HG03064 (cell line): Measurements from ENCODE around the gene LEUTX.
"Not testable (repeated sequence)": the region's sequence is repeated elsewhere in the genome, so short reads cannot be mapped to it uniquely, and the experiment has no call there.

ENCODE experiments used
- ATAC-seq: cut with Tn5 transposase; IDR thresholded peaks from one replicate; pipeline ENCODE4 v1.9.1; 2021; ENCODE audit warnings: low read depth; ENCODE audit not compliant: unreplicated experiment

The LEUTX gene

DNA sequence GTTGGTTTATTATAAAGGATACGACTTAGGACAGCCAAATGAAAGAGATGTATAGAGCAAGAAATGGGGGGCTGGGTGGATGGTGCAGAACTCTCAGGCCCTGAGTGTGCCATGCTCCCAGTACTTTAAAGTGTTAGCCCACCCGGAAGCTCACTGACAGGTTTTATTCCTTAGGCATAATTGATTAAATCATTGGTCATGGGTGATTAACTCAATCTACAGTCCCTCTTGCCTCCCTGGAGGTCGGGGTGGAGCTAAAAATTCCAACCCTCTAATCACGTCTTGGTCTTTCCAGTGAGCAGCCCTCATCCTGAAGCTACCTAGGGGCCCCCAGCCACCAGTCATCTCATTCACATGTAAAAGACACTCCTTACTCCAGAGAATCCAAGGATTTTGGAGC, 9.9 kb upstream of the LEUTX start:
- no peak for ATAC-seq

GRCh38 chr19:39780894-39781293, 2.2 kb downstream of the LEUTX start:
- no peak for ATAC-seq

- ATAC-seq = no peak
Measured at GRCh38 chr19:39788244-39788643, 9.6 kb downstream of the LEUTX start.

- ATAC-seq = no peak
Measured at GRCh38 chr19:39792999-39793546, 14.4 kb downstream of the LEUTX start.

DNA sequence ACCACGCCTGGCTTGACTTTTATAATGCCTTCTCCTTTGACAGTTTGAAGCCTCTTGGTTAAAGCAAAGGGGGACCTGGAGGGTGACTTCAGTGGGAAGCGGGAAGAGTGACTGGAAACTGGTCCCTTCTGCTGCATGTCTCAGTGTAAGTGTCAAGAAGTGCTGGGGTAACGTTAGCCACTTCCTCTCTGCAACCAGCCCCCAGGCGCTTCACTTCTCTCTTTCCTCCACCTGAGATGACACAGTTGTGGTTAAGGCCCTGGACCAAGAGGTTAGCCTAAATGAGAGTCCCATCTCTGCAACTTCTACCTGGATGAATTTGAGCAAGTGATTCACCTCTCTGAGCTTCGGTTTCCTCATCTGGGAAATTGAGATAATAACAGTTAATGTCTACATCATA, 16.3 kb downstream of the LEUTX start:
- no peak for ATAC-seq

GRCh38 chr19:39796000-39796498, 17.4 kb downstream of the LEUTX start:
- ATAC-seq = no peak

DNA sequence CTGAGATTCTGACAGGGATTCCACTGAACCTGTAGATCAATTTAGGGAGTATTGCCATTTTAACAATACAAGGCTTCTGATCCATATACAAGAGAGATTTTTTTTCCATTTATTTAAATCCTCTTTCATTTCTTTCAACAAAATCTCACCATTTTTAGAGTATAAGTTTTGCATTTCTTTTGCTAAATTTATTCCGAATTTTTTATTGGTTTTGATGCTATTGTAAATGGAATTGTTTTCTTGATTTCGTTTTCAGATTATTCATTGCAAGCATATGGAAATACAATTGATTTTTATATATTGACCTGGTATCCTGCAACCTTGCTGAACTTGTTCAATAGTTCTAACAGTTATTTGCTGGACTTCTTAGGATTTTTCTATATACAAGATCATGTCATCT, 18.4 kb downstream of the LEUTX start:
- no peak for ATAC-seq

- ATAC-seq = no peak
Measured at GRCh38 chr19:39802958-39803357, 24.3 kb downstream of the LEUTX start.

DNA sequence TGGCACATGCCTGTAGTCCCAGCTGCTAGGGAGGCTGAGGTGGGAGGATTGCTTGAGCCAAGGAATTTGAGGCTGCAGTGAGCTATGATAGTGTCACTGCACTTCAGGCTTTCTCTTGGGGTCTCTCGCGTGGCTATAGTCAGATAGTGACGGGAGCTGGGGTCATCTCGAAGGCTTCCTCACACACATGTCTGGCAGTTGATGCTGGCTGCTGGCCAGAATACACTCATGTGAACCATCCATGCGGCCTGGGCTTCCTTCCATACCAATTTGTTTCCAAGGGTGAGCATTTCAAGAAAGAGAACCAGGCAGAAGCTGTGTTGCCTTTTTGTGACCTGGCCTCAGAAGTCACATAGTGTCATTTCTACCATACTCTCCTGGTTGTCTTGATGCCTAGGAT, 26.4 kb downstream of the LEUTX start:
- no peak for ATAC-seq

- no peak for ATAC-seq
Measured at GRCh38 chr19:39807846-39808364, 29.3 kb downstream of the LEUTX start.

DNA sequence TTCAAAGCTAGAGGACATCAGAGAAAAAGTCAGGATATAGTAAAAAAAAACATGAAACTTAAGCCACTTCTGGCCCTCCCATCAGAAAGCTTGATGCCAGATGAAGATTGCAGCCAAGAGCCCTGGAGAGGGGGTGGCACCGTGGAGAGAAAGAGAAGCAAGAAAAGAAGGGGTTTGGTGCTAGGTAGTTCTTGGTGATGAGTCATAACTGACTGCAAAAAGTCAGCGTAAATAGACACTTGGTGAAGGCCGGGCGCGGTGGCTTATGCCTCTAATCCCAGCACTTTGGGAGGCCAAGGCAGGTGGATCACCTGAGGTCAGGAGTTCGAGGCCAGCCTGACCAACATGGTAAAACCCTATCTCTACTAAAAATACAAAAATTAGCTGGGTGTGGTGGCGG, 30.0 kb downstream of the LEUTX start:
- ATAC-seq = not testable (repeated sequence)

DNA sequence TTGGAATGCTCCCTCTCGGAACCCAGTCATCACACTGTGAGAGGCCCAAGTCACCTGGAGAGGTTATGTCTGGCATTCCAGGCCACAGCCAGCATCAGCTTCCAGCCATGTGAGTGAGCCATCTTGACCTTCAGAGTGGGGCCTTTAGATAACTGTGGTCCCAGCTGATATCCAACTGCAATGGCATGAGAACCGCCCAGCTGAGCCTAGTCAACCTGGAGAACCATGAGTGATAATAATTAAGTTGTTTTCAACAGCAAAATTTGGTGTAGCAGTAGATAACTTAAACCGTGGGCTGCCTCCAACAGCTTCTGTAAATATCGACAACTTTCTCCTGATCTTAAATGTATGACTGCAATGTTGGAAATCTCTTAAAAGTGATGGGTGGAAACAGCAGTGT, 30.7 kb downstream of the LEUTX start:
- ATAC-seq = no peak

- ATAC-seq = no peak
Measured at GRCh38 chr19:39810424-39810823, 31.8 kb downstream of the LEUTX start.

- no peak for ATAC-seq
Measured at GRCh38 chr19:39811064-39811463, 32.4 kb downstream of the LEUTX start.

DNA sequence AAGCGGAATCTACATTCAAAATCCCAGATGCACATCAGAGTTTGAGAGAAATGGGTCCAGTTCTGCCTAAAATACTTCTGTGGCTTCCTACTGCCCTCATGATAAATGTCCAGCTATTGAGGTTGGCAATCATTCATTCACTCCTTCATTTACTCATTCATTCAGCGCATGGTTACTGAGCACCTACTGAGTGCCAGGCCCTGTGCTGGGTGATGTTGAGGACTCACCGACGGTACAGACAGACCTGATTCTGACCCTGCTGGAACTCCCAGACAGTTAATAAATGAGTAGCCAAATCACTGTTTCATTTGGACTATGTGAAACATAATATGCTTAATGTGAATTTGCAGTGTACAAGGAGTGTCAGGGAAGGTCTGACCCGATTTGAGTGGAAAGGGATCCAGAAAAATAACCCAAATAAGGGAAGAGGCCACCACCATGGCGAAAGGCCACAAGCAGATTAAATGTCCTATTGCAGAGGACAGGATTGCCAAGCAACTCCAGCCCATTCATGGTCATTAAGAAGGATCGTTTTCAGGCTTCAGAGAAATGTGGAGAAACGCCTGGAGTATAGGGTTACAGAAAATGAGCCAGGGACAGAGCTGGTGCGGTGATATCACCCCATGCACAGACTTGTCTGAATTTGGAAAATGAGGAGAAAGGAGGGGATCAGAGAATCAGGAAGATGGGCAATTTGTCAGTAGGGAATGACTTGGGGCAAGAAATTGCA, 34.8 kb downstream of the LEUTX start:
- ATAC-seq = no peak

DNA sequence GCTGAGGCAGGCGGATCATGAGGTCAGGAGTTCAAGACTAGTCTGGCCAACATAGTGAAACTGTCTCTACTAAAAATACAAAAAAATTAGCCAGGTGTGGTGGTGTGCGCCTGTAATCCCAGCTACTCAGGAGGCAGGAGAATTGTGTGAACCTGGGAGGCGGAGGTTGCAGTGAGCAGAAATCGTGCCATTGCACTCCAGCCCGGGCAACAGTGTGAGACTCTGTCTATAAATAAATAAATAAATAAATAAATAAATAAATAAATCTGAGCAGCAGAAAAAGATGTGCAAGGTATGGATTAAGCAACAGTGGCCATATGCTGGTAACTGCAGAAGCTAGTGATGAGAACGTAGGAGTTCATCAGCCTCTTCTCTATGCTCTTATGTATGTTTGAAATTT, 35.5 kb downstream of the LEUTX start:
- ATAC-seq = not testable (repeated sequence)

DNA sequence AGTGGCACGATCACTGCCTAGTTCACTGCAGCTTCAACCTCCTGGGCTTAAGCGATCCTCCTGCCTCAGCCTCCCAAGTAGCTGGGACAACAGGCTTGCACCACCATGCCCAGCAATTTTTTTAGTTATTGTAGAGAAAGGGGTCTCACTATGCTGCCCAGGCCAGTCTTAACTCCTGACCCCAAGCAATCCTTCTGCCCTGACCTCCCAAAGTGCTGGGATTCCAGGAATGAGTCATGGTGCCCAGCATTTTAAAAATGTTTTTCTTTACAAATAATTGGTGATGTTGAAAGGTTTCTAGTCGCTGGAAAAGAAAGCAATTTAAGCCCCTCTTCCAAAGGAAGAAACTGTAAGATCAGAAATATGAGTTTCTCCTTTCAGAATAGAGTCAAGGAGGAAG, 35.9 kb downstream of the LEUTX start:
- no peak for ATAC-seq

DNA sequence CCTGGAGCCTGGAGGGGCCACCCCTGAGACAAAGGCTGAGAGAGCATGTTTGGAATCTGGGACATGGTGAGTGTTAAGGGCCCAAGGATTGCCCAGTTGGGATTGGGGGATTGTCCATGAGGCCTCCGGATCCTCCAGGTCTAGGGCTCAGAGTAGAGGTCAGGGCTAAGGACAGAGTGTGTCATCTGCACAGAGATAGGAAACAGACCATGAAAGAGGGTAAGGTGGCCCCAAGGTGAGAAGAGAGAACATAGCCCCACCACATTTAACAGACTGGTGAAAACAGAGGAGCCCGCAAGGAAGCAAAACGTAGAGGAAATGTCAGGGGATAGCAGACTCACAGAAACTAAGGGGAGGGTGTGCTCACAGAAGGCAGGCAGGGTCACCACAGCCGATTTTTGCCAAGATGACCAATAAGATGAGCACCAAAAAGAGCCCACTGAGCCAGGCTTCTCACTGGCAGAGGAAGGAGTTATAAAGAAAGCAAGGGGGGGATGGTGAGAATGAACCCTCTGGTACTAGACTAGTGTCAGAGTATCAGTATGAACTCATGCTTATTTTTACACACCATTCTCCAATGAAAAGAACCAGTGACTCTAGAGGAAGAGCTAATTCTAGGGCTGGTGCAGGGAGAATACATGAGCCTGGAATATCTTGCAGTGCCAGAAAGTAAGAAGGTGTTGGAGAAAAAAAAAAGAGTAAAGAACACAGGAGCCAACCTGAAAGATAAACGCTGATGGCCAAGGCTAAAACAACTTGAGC, 37.8 kb downstream of the LEUTX start:
- ATAC-seq = no peak

DNA sequence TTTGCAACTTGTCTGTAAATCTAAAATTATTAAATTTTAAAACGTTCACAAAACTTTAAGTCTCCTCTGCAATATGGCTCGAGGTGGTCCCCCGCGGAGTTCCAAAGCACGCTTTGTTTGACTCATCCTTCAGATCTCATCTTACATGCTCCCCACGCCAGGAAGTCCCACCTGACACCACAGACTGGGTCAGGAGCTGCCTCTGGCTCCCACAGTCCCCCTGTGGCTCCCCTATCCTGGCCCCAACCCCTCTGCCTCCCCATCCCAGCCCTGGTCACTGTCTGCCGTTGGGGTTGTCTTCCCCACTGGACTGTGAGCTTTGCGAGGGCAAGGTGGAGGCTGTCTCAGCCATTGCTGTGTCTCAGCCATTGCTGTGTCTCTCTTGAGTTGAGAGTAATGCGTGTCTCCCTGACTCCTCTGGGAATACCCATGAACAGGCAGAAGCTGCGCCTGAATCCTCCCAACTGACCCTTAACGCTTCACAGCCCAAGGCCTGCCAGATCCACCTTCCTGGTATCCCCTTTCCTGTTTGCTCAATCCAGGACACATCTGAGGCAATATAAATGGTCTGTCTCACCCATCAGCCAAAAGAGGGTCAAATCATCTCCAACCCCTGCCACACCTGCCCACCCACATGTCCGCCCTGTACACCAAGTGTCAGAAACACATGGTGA, 39.4 kb downstream of the LEUTX start:
- no peak for ATAC-seq

GRCh38 chr19:39818626-39819097, 40.0 kb downstream of the LEUTX start:
- no peak for ATAC-seq

DNA sequence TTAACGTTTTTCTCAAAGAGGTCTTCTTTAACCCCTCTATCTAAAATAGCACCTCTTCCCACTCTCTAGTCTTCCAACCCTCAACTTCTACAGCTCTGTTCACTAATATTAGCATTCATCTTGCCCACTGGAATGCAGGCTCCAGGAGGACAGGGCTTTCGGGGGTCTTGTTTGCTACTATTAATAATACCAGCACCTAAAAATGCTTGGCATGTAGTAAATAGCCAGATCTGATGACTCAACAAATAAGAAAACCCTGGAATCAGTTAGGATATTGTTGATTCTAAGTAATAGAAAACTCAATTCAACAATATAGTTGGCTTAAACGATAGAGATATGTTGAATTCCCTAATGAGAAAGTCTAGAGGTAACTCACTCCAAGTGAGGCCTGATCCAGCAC, 41.1 kb downstream of the LEUTX start:
- no peak for ATAC-seq
